ENCODE measurements around the gene WEE1.
A peak's percentile ranks its signal among the peaks of the same experiment; 100 is the strongest.

The WEE1 gene

GRCh38 chr11:9524001-9524400 lies 49.5 kb upstream of the WEE1 start:
- H3K9me3 ChIP-seq (ENCODE audit: control insufficient read depth, insufficient read depth, low read depth, low read length), result no peaks in the 10 kb centered on the region
- H3K4me1 ChIP-seq (ENCODE audit: control insufficient read depth, insufficient read depth, low read length), result peaks cover 4% of the 10 kb centered on the region
- TF ChIP-seq ZNF571 (tag by site-specific recombination; IDR thresholded peaks at IDR 0.05), result no peak
- no peak for TF ChIP-seq SETDB1 (IDR thresholded peaks at IDR 0.05; ENCODE audit: insufficient read length, low read length)
- no peak for TF ChIP-seq ZNF707 (tag by site-specific recombination; IDR thresholded peaks at IDR 0.05)
- no peak for TF ChIP-seq ZNF501 (tag by site-specific recombination; IDR thresholded peaks at IDR 0.05)
- TF ChIP-seq, protein P1, sequence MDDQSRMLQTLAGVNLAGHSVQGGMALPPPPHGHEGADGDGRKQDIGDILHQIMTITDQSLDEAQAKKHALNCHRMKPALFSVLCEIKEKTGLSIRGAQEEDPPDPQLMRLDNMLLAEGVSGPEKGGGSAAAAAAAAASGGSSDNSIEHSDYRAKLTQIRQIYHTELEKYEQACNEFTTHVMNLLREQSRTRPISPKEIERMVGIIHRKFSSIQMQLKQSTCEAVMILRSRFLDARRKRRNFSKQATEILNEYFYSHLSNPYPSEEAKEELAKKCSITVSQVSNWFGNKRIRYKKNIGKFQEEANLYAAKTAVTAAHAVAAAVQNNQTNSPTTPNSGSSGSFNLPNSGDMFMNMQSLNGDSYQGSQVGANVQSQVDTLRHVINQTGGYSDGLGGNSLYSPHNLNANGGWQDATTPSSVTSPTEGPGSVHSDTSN (CRISPR knock-in tag; IDR thresholded peaks at IDR 0.05), result no peak
- TF ChIP-seq ZNF266 (tag by site-specific recombination; IDR thresholded peaks at IDR 0.05; ENCODE audit: low read depth), result no peak
- TF ChIP-seq ZNF704 (tag by site-specific recombination; IDR thresholded peaks at IDR 0.05), result no peak
- POLR2A ChIA-PET, result no interaction called here
- no peak overlapping the region for H3K4me3 ChIP-seq (ENCODE audit: low read depth, low read length)
- CTCF ChIA-PET, result interaction anchor here (1.0 to 3.1 kb wide), 2 partner anchors 11 to 234 kb away, joined by 3 to 32 read pairs; no protein-coding TSS in a partner anchor
- no peak overlapping the region for H3K27ac ChIP-seq (ENCODE audit: extremely low read depth, low read depth, low read length)
- H3K36me3 ChIP-seq (ENCODE audit: control insufficient read depth in 2 of 2, insufficient read depth in 1 of 2, low read length in 2 of 2), result peaks cover 0 to 3% of the 10 kb centered on the region in 2 experiments; a peak in 2 of 3 replicates

DNA sequence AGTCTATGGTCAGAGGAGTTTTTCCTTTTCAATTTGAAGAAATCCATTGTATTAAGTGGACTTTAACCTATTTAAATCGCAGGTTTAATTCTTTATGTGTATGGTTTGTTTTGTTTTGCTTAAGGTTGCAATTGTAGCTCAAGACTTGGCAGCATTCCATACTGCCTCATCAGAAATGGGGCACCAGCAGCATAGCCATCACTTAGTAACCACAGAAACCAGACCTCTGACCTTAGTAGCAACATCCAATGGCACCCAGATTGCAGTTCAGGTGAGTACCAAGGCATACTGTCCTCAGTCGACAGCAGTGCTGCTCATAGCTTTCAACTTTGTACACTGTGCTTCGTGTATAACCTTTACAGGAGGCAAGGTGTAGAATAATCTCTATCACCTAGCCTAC lies 48.4 kb upstream of the WEE1 start:
- Histone ChIP-seq H3K9me3 (ENCODE audit: control insufficient read depth, insufficient read depth, low read depth, low read length) (no peaks in the 10 kb centered on the region), H3K4me1 (ENCODE audit: control insufficient read depth, insufficient read depth, low read length) (peaks cover 10% of the 10 kb centered on the region), H3K4me3 (ENCODE audit: low read depth, low read length) (no peak overlapping the region), H3K27ac (ENCODE audit: extremely low read depth, low read depth, low read length) (no peak overlapping the region), H3K36me3 (ENCODE audit: control insufficient read depth in 2 of 2, insufficient read depth in 1 of 2, low read length in 2 of 2) (peaks cover 0 to 3% of the 10 kb centered on the region in 2 experiments; a peak in 2 of 3 replicates)
- CTCF ChIA-PET, result interaction anchor here (1.0 to 3.1 kb wide), 3 partner anchors 9 to 233 kb away, joined by 3 to 32 read pairs (median 8); no protein-coding TSS in a partner anchor
- POLR2A ChIA-PET, result interaction anchor here (0.8 kb wide), 1 partner anchor 64 kb away, joined by 3 read pairs; the partner anchor contains the start of gene ZNF143
- no peak for TF ChIP-seq GFI1B (tag by site-specific recombination; IDR thresholded peaks at IDR 0.05)
- no peak for TF ChIP-seq ZBTB1 (tag by site-specific recombination; IDR thresholded peaks at IDR 0.05)
- no peak for TF ChIP-seq ZNF19 (tag by site-specific recombination; IDR thresholded peaks at IDR 0.05; ENCODE audit: low read depth)

GRCh38 chr11:9527481-9528135 lies 45.9 kb upstream of the WEE1 start:
- ChIA-PET POLR2A (no interaction called here), CTCF (interaction anchor here (0.6 to 2.1 kb wide), 4 partner anchors 20 to 411 kb away, joined by 3 to 9 read pairs (median 3); no protein-coding TSS in a partner anchor)
- peaks cover 0 to 3% of the 10 kb centered on the region in 2 experiments; a peak in 1 of 3 replicates for H3K36me3 ChIP-seq (ENCODE audit: control insufficient read depth in 2 of 2, insufficient read depth in 1 of 2, low read length in 2 of 2)
- H3K9me3 ChIP-seq (ENCODE audit: control insufficient read depth, insufficient read depth, low read depth, low read length), result no peaks in the 10 kb centered on the region
- no peak overlapping the region for H3K4me3 ChIP-seq (ENCODE audit: low read depth, low read length)
- peak overlapping the region; percentile 54; the same call in 1 of the 2 replicates for H3K27ac ChIP-seq (ENCODE audit: extremely low read depth, low read depth, low read length)
- peaks cover 10% of the 10 kb centered on the region for H3K4me1 ChIP-seq (ENCODE audit: control insufficient read depth, insufficient read depth, low read length)
- TF ChIP-seq SCRT1 (tag by site-specific recombination; IDR thresholded peaks at IDR 0.05; ENCODE audit: borderline replicate concordance) (no peak), GLI2 (tag by site-specific recombination; IDR thresholded peaks at IDR 0.05; ENCODE audit: borderline replicate concordance, low read depth) (no peak), ZSCAN30 (tag by site-specific recombination; IDR thresholded peaks at IDR 0.05) (no peak), ZNF2 (tag by site-specific recombination; IDR thresholded peaks at IDR 0.05) (peak; percentile 93), ZNF701 (tag by site-specific recombination; IDR thresholded peaks at IDR 0.05) (no peak), ZNF311 (tag by site-specific recombination; IDR thresholded peaks at IDR 0.05; ENCODE audit: borderline replicate concordance) (no peak), ZNF184 (tag by site-specific recombination; IDR thresholded peaks at IDR 0.05) (no peak), ZNF157 (tag by site-specific recombination; IDR thresholded peaks at IDR 0.05) (no peak), ZNF768 (tag by site-specific recombination; IDR thresholded peaks at IDR 0.05) (no peak), ZNF223 (tag by site-specific recombination; IDR thresholded peaks at IDR 0.05) (no peak), ZNF292 (tag by site-specific recombination; IDR thresholded peaks at IDR 0.05; ENCODE audit: borderline replicate concordance, low read depth) (no peak), ZBTB7A (tag by site-specific recombination; IDR thresholded peaks at IDR 0.05; ENCODE audit: low read depth) (no peak), KLF1 (tag by site-specific recombination; IDR thresholded peaks at IDR 0.05) (no peak), SP2 (tag by site-specific recombination; IDR thresholded peaks at IDR 0.05) (no peak), ZNF514 (tag by site-specific recombination; IDR thresholded peaks at IDR 0.05) (no peak), ZNF830 (tag by site-specific recombination; IDR thresholded peaks at IDR 0.05; ENCODE audit: low read depth) (no peak), TCF7L2 (IDR thresholded peaks at IDR 0.05; ENCODE audit: borderline replicate concordance, low read depth, low read length) (peak; percentile 68; the same call in 1 of the 2 replicates), YY2 (tag by site-specific recombination; IDR thresholded peaks at IDR 0.05) (no peak), KLF10 (tag by site-specific recombination; IDR thresholded peaks at IDR 0.05) (no peak), ZNF19 (tag by site-specific recombination; IDR thresholded peaks at IDR 0.05; ENCODE audit: low read depth) (no peak)
- TF ChIP-seq, protein P2, sequence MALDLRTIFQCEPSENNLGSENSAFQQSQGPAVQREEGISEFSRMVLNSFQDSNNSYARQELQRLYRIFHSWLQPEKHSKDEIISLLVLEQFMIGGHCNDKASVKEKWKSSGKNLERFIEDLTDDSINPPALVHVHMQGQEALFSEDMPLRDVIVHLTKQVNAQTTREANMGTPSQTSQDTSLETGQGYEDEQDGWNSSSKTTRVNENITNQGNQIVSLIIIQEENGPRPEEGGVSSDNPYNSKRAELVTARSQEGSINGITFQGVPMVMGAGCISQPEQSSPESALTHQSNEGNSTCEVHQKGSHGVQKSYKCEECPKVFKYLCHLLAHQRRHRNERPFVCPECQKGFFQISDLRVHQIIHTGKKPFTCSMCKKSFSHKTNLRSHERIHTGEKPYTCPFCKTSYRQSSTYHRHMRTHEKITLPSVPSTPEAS (tag by site-specific recombination; IDR thresholded peaks at IDR 0.05), result no peak

Data from HEK293 (cell line).